HG03175 (cell line): ENCODE data around the gene ATP8A2.
"Not testable (repeated sequence)": the region's sequence is repeated elsewhere in the genome, so short reads cannot be mapped to it uniquely, and the experiment has no call there.

Experiments used
- ATAC-seq: cut with Tn5 transposase; IDR thresholded peaks from one replicate; pipeline ENCODE4 v1.9.1; 2021; ENCODE audit warnings: mild to moderate bottlenecking, moderate library complexity; ENCODE audit not compliant: unreplicated experiment

Gene ATP8A2

DNA sequence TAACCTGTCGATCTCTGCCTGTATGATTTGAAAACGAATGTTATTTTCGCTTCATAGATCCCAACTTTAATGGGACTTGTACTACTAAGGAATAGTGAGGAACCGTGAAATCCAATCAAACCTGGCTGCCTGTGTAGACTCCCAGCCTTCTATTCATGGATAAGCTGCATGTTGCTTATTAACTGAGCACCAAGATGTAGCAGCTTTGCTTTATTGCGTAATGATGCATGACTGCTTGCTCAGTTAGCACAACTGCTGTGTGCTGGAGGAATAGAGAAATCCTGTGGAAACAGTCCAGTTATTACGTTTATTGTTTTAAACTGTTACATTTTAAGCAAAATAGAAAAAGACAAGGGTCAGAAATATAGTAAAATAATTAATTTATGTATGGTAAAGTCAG lies 571.9 kb downstream of the ATP8A2 start:
- ATAC-seq: no peak

DNA sequence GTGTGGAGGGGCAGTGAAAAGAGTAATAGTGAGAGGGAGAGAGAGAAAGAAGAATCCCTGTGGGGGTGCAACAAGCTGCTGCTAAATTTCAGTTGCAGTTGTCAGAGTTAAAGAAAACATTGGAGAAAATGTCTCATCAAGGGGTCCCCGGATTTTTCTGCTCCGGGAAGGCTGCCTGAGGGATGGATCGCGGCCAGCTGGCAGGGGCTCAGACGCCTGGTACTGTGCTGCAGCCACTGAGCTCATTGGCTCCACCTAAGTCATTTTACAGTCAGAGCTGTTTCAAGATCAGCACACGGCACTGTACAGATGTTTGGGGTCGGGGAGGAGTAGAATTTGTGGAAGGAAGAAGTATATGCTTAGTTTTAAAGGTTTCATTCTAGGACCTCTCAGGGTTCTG lies 573.8 kb downstream of the ATP8A2 start:
- no peak for ATAC-seq

DNA sequence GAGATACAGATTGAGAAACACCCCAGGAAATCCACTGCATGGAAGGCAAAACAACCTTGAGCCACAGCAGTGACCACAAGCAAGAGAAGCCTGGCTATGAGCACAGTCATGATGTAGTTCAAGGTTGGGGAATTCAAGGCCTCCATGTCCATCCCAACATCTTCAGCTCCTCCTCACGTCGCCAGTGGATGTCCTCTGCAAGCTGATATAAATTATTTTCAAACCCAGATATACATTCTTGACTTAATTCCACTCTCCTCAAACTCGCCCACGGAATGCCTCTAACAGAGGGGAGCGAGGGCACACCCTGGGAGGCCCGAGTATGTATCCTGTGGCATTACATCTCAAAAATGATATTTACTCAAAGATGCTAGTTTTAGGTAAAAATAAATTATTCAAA lies 574.5 kb downstream of the ATP8A2 start:
- ATAC-seq: no peak

DNA sequence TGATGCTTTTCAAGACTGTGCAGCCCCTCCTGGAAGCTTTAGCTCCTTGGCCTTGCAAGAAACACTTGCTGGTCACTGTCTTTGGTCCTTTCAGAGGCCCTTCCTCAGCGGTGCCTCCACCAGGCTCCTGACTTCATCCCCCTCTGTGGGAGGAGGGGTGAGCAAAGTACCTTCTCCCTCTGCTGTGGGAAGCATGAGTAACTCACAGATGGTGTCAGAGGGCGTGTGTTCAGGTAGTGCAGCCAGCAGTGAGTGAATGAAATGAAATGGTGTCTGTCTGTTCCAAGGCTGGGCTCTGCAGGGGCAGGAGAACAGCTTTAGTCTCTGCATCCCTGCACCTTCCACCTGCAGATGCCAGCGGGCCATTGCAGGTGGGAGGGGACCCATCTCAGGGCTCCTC lies 577.1 kb downstream of the ATP8A2 start:
- no peak for ATAC-seq

DNA sequence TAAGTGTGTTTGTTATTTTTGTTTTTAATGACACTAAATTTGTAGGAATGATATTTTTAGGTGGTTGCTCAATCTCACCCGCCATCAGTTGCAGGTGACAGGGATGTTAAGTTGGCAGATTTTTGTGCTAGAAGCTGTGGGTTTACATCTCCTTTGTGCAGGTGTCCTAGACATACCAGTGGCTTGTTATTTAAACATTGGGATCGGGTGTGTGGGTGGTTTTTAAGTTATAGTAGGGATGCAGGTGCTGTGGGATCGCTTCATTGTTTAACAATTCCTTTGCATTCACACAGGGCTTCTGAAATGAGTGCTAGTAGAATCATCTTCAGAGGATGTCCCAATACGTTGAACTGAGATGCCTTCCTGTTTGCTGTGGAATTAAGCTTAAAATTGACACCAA lies 580.1 kb downstream of the ATP8A2 start:
- no peak for ATAC-seq

DNA sequence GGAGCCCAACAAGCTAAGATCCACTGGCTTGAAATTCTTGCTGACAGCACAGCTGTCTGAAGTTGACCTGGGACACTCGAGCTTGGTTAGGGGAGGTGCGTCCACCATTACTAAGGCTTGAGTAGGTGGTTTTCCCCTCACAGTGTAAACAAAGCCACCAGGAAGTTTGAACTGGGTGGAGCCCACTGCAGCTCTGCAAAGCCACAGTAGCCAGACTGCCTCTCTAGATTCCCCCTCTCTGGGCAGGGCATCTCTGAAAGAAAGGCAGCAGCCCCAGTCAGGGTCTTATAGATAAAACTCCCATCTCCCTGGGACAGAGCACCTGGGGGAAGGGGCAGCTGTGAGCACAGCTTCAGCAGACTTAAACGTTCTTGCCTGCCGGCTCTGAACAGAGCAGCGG lies 582.3 kb downstream of the ATP8A2 start:
- ATAC-seq: not testable (repeated sequence)

DNA sequence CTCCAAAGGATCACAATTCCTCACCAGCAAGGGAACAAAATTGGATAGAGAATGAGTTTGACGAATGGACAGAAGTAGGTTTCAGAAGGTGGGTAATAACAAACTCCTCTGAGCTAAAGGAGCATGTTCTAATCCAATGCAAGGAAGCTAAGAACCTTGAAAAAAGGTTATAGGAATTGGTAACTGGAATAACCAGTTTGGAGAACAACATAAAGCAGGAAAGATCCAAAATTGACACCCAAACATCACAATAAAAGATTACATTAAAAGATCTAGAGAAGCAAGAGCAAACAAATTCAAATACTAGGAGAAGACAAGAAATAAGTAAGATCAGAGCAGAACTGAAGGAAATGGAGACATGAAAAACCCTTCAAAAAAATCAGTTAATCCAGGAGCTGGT lies 583.2 kb downstream of the ATP8A2 start:
- not testable (repeated sequence) for ATAC-seq

DNA sequence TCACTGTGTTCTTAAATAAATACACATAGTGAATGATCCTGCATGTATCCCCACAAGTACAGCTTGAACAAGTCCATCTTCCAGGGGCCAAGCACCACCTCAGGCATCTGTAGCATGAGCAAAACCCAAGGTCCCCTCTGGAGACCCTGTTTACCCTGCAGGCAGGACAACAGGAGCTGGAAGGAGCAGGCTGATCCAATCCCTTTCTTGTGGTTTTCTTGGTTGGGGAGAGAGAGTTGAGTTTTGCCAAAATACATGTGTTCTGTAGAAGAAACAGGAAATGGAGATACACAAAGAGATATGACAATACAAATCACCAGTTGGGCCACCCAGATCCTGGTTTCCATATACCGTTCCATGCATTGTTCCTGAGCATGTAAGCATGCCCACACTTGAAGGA lies 587.2 kb downstream of the ATP8A2 start:
- no peak for ATAC-seq

DNA sequence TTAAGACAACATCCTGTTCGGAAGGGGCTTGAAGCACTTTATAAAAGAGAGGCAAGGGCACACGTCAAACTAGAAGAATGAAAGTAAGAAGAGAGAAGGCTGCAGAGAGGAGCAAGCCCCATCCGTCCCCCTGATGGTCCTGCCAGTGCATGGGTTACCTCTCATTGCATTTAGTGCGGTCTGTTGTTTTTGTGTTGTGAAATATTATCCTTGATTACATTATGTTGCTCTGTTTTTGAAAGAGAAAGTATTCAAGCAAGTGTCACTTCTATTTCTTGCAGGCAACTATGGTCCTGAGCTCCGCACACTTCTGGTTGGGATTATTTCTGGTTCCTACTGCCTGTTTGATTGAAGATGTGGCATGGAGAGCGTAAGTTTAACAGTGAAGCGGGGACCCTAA lies 589.5 kb downstream of the ATP8A2 start:
- no peak for ATAC-seq

DNA sequence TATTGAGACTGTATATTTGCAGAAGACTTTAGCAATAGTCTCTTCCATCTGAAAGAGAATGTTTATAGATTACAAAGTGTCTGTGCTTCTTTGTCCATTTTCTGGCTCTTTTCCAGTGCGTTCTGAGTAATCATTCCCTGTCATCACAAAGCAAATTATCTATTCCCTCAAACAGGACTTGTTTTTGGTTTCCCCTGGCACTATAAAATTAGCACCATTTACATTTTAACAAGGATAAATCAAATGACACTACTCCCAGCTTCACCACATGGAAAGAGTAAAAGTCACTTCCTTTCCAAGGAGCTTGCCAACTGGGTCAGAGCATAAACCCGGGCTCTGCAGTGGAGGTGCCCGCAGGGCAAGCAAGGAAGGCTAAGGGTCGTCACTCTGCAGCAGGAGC lies 591.9 kb downstream of the ATP8A2 start:
- no peak for ATAC-seq

DNA sequence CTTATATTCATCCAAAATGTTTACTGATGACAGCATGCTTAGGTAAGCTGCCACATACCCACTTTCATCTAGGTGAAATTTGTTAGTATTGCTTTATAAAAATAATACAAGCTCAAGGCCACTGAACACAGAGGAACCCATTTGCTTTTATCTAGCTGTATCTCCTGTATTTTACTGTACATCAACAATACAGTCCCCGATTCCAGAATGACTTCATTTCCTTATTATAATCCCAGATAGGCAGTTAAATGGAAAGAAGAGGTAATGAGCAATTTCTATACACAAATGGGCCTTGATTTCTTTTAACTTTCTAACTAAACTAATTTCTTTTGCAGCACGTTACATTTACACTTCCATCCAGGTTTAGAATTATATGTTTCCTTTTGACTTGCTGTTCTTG lies 593.8 kb downstream of the ATP8A2 start:
- ATAC-seq: no peak

DNA sequence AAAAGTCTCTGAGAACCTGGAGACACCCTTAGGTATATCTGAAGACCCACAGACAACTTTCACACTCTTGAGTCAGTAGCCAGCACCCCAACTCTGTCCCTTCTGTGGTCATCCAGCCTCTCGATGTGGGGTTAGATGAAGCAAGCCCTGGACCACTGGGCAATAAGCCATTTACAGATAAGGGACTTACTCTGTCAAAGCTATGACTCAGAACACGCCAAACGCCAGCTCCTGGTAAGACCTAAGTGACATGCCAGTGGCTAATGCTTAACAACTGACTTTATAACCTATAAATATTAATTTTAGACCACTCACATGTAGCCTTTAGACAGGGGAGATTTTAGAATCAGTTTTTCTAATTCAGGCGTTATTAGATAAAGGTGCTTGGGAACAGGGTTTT lies 594.3 kb downstream of the ATP8A2 start:
- no peak for ATAC-seq

DNA sequence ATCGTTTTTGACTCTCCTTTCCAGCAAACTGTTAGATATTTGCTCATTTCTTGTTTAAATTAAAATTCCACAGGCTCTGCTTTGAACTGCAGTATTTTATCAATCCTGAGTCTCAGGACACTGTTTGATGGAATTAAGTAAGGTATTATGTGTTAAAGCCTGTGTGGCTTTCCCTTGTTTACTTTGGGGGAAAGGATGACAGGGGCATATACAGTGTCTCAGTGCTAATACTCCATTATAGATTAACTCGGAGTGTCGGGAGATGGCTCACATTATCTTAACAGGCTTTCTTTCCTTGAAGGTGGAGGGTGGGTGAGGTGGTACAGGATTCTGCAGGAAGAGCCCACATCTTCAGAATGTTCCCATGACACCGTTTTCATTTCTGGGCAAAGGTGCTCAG lies 595.4 kb downstream of the ATP8A2 start:
- ATAC-seq: no peak

DNA sequence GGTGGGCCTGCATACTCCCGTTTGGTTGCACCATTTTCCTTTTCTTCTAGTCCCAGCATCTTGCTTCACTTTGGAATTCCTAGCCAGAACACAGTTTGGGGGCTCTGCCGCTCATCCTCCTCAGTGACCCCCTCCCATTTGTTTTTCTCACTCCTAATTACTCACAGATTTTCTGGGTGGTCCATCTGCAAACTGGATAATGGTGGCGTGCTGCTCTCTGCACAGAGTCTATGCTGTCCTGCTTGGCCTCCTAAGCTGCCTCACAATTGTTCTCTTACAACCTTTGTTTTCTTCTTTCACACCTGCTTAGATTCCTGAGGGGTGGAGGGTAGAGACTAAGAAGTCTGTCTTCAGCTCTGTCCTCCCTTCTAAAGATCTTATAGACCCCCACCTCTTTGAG lies 599.3 kb downstream of the ATP8A2 start:
- no peak for ATAC-seq

DNA sequence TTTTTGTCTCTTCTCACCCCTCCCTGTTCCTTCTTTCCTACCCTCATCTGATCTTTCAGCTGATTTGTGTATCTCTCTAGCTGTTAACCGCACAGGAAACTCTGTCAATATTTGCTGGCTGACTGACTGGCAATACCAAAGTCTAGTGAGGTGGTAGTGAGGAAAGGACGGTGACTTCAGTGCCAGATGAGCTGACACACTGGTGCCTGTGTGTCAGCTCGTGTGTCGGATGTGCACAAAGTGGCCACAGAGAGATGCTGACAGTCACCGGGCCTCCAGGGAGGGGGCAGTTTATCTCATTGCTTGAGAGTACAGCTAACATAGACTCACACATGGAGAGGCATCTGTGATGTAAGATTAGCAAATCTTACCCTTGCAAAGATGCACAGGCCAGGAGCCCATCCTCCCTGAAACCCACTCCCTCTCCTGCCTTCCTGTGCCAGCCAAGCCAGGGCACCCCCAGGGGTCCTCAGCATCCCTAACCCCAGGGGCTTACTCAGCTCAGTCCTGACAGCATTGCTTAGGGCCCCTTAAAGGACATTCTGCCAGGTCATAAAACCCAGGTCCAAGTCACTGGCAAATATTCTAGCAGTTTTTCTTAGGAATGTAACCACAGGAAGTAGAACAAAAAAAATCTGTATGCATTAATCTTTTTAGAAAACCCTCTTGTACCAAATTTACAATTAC lies 599.8 kb downstream of the ATP8A2 start:
- ATAC-seq: no peak

DNA sequence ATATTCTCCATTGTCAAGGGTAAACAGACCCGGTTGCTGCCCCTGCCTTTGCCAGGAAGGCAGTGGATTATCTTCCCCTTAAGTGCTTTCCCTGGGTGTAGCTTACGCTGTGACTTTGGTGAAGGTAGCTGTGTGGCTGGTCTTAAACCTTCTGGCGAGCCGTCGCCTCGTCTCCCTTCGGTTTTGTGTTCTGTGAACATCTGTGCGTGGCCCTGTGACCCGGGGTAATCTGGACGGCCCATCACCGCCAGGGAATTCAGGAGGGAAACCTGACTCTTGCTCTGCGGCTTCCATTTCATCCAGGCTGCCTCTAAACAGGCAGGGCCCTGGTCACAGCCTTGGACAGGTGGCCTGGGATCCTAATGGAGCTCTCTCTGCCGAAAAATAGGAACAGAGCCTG lies 601.3 kb downstream of the ATP8A2 start:
- no peak for ATAC-seq

DNA sequence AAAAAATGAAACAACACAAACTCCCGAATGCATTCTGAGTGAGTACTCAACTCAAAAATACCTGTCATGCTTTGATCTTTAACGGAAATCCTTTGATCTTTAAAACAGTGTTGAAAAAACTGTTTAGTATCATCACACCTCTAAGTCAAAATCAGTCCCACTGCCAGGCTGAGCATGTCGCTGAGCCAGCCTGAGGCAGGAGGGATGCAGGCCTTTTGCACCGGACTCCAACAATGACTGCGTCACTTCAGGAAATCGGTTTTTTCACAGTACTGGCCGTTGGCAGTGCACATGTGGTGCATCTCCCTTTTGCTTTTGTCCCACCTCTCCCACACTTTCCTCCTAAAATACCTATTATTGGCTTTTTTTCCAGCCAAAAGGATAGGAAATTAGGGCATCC lies 601.8 kb downstream of the ATP8A2 start:
- no peak for ATAC-seq

DNA sequence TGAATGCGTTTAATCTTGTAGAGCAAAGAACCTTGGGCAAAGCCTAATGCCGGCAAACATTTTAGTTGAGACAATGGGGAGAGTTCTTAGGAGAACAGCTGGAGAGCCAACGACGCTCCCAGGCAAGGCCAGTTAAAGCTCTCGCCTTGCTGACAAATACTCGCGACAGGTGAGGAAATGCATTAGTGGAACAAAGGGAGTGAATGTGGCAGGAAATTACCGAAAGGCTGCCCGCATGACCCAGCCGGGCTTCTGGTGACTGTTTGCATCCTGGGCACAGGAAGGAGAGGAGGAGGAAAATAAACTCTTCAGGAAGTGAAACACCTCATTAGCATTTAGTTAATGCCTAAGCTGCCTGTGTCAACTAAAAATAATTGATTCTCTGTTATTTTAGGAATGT lies 605.4 kb downstream of the ATP8A2 start:
- no peak for ATAC-seq

DNA sequence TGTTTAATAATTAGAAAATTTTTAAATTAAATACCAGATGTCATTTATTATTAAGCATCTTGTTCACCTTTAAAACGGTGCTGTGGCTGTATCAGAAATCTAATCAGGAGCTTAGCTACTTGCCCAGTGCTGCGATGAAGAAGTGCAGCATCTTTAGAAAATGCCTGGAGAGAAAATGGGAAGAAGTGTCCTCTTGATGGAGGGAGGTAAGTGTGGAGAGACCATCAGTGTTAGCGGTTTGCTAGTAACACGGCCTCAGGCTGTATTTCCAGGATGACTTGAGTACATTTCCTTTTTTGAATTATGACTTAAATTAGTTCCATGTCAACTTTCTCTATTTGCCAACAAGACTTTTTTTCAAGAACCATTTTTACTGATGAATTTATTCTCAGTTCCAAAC lies 605.9 kb downstream of the ATP8A2 start:
- ATAC-seq: no peak

DNA sequence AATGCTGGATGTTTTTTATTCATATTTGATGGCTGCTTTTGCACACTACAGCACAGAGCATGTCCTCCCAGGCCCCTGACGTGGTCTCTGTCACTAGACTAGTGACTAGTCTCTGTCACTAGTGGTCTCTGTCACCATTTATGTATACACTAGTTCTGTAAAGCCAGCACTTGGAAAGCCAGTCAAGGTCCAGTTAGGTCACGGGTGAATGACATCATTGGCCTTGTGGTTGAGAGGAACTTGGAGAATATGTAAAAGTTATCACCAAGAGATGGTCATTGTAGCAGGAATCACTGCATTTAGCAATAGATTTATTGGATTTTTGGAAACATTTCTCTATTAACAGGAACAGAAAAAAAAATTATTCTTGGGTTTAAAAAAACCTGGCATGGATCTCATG lies 607.2 kb downstream of the ATP8A2 start:
- no peak for ATAC-seq

DNA sequence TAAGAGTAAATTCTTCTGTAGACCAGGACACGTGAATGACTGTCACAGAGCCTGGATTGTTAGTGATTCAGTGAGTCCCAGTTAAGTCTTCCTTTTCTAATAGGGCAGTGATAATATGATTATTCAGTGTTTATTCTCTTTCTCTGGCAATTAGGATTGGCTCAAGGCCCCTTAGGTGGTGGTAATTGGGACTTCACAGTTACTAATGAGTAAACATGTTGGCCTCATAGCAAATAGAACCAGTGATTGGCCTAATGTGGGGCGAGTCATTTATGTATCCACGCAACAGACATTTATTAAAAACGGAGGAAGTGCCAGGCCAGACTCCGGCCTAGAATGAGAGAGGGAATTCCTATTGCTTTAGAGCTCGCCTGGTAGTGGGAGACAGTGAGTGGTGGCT lies 607.6 kb downstream of the ATP8A2 start:
- no peak for ATAC-seq

DNA sequence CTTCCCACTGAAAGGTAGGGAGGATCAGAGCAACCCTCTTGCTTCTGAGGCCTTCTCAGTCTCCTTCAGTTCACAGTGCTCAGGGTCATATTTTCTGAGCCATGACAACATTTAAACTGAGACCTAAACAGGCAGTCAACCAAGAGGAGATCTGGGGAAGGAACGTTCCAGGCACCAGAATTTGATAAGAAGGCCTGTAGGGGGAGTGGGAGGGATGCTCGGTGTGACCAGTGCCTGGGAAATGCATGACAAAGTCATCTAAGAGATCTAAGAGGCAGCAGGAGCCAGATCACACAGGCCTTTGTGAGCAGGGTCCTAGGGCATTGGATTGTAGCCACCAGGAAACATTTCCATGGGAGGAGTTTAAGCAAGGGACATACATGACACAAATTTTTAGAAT lies 608.5 kb downstream of the ATP8A2 start:
- no peak for ATAC-seq

DNA sequence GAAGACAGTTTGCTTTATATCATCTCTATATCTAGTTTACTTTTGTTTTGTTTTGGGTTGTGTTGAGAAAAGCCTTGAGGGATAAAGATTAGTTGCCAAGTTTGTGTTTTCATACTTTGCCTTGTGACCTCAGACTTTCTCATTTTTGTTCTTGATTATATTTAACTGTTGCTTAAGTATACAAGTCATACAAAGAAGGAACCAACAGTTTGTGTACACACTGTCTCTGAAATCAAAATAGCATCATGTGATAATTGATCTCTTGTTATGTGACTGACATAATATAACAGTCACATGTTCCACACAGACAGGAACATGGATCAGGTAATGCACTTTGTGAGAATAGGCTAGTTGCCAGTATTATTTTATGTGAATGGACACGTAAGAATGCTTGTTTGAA lies 609.3 kb downstream of the ATP8A2 start:
- no peak for ATAC-seq

DNA sequence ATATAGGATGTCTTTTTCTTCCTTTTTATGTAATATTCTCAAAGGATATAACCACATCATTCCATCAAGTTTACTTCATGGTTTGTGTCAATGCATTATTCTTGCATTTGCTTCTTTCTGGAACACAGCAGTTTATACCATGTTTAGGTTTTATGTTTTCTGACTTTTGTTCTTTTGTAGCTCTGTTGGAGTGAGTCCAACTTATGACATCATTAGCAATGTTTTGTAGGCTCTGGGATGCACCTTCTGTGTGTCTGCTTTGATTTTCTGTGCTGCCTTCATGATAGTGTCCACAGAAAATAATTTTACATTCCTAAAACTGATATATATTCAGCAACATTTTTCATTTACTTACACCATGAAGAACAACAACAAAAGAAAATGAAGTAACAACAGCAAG lies 611.1 kb downstream of the ATP8A2 start:
- ATAC-seq: no peak
